ENCODE results near the gene PCDH9.

PCDH9 gene

GRCh38 chr13:67151652-67152051 lies 78.5 kb downstream of the PCDH9 start:
- DNase-seq (ENCODE audit: low read depth), result no peak
- H3K4me3 ChIP-seq (ENCODE audit: low read depth, low read length), result no peak overlapping the region
- TF ChIP-seq CTCF (conservative IDR thresholded peaks at IDR 0.05; ENCODE audit: low read depth, low read length), result no peak

GRCh38 chr13:67150608-67151007 lies 79.5 kb downstream of the PCDH9 start:
- TF ChIP-seq CTCF (conservative IDR thresholded peaks at IDR 0.05; ENCODE audit: low read depth, low read length), result no peak
- H3K4me3 ChIP-seq (ENCODE audit: low read depth, low read length), result no peak overlapping the region
- DNase-seq (ENCODE audit: low read depth), result no peak

GRCh38 chr13:67148161-67148571 lies 82.0 kb downstream of the PCDH9 start:
- TF ChIP-seq CTCF (conservative IDR thresholded peaks at IDR 0.05; ENCODE audit: low read depth, low read length), result no peak
- DNase-seq (ENCODE audit: low read depth), result peak; percentile 75
- H3K4me3 ChIP-seq (ENCODE audit: low read depth, low read length), result no peak overlapping the region

GRCh38 chr13:67147342-67148133 lies 82.6 kb downstream of the PCDH9 start:
- peak overlapping the region; percentile 11 for H3K4me3 ChIP-seq (ENCODE audit: low read depth, low read length)
- DNase-seq (ENCODE audit: low read depth), result peak; percentile 79

GRCh38 chr13:67146523-67147130 lies 83.5 kb downstream of the PCDH9 start:
- no peak overlapping the region for H3K4me3 ChIP-seq (ENCODE audit: low read depth, low read length)
- DNase-seq (ENCODE audit: low read depth), result peak; percentile 6
- no peak for TF ChIP-seq CTCF (conservative IDR thresholded peaks at IDR 0.05; ENCODE audit: low read depth, low read length)

More at GRCh38 chr13:67147342-67148133, 82.6 kb downstream of the PCDH9 start:
- no peak for TF ChIP-seq CTCF (conservative IDR thresholded peaks at IDR 0.05; ENCODE audit: low read depth, low read length)

GRCh38 chr13:67145950-67146349 lies 84.2 kb downstream of the PCDH9 start:
- TF ChIP-seq CTCF (conservative IDR thresholded peaks at IDR 0.05; ENCODE audit: low read depth, low read length), result no peak
- DNase-seq (ENCODE audit: low read depth), result no peak
- H3K4me3 ChIP-seq (ENCODE audit: low read depth, low read length), result no peak overlapping the region
